Raji (cell line): ENCODE results near the gene UBA1.

ENCODE experiments used
- POLR2A ChIP-seq: IDR thresholded peaks from 2 replicates; pipeline ENCODE4 v1.6.1; 2011; ENCODE audit warnings: low read depth, low read length, control low read depth; ENCODE audit not compliant: insufficient read depth

The UBA1 gene

DNA sequence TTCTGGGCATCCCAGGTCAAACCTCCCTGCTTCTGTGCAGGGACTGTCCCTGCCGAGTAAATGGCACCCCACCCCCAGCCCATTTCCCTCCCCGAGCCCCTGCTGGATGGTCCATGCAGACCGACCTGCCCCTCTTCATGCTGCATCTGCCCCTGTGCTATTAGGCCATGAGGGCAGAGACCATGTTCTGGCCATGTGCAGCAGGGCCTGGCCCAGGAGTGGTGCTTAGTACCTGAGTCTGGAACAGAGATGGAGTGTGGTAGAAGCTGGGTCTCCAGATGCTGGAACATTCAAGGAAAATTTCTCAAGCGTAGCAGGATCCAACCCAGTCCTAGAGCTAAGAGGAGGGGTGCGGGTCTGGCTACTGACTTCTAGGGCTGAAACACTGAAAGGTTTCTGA, 15.3 kb upstream of the UBA1 start:
- TF ChIP-seq POLR2A: no peak

- no peak for TF ChIP-seq POLR2A
Measured at GRCh38 chrX:47179221-47179927, 14.3 kb upstream of the UBA1 start.

DNA sequence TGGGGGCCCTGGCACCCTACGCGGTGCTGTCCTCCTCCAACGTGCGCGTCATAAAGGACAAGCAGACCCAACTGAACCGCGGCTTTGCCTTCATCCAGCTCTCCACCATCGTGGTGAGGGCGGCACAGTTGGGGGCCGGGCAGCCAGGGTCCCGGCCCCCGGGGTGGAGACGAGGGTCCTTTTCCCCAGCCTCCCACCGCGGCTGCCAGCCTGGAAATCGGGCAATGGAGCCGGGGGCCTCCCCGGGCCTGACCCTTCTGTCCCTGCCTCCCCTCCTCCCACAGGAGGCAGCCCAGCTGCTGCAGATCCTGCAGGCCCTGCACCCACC, 13.7 kb upstream of the UBA1 start:
- TF ChIP-seq POLR2A: no peak

DNA sequence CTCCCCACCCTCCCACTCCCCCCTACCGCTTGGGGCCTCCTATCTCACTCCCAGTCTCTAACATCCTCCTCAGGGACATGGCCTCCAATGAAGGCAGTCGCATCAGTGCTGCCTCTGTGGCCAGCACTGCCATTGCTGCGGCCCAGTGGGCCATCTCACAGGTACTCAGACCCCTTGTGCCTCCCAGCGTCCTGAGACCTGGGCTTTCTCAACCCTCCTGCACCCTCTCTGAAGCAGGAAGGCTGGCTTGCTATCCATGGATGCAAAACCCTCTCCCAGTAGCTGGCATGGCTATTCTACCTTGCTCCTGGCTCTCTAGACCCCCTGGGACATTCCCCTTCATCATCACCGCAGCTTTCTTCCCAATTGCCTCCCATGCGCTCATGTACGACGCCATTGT, 13.3 kb upstream of the UBA1 start:
- TF ChIP-seq POLR2A: no peak

DNA sequence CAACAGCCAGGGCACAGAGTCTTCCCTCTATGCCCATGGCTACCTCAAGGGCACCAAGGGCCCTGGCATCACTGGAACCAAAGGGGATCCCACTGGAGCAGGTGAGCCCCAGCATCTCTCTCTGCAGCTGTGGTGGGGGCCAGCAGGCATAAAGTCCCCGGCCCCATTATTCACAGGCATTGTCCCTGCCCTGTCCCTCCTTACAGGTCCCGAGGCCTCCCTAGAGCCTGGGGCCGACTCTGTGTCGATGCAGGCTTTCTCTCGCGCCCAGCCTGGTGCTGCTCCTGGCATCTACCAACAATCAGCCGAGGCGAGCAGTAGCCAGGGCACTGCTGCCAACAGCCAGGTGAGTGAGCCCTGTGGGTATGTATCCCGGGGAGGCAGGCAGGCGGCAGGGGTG, 12.3 kb upstream of the UBA1 start:
- no peak for TF ChIP-seq POLR2A

GRCh38 chrX:47182106-47182700, 11.4 kb upstream of the UBA1 start:
- no peak for TF ChIP-seq POLR2A

DNA sequence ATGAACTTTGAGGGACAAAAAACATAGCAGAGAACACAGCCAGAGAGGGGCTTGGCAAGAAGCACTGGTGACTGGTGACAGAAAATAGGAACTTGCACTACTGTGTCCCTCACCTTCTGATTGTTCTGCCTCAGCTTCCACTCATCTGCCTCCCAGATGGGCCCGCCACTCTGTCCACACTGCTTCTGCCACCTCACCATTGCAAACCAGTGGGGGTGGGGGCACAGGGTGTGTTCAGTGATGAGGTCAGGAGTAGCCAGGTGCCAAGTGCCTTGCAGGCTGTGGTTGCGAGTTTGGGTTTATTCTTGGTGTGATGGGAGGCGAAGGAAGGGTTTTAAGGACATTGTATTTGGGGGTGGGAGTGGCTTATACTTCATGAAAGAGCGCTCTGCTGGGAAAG, 9.1 kb upstream of the UBA1 start:
- TF ChIP-seq POLR2A: no peak

DNA sequence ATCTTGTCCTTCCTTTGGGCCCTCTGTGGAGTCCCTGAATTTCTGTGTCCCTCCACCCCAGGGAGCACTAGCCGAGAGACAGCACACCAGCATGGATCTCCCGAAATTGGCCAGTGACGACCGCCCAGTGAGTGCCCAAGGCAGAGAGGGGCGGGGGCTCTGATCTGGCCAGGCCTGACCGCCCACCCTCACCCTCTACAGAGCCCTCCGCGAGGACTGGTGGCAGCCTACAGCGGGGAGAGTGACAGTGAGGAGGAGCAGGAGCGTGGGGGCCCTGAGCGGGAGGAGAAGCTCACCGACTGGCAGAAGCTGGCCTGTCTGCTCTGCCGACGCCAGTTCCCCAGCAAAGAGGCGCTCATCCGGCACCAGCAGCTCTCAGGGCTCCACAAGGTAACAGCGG, 8.4 kb upstream of the UBA1 start:
- TF ChIP-seq POLR2A: no peak

- no peak for TF ChIP-seq POLR2A
Measured at GRCh38 chrX:47186096-47186740, 7.4 kb upstream of the UBA1 start.

- no peak for TF ChIP-seq POLR2A
Measured at GRCh38 chrX:47187106-47187677, 6.4 kb upstream of the UBA1 start.

- TF ChIP-seq POLR2A: no peak
Measured at GRCh38 chrX:47189906-47190305, 3.7 kb upstream of the UBA1 start.

GRCh38 chrX:47190445-47191269, 3.0 kb upstream of the UBA1 start:
- TF ChIP-seq POLR2A: peak; percentile 91

GRCh38 chrX:47191331-47191730, 2.3 kb upstream of the UBA1 start:
- peak; percentile 47; the same call in 1 of the 2 replicates for TF ChIP-seq POLR2A

- TF ChIP-seq POLR2A: no peak
Measured at GRCh38 chrX:47191806-47192401, 1.7 kb upstream of the UBA1 start.
